Vagina (tissue), 2 donors: Measurements from ENCODE around the gene RPL37.

Experiments used
- POLR2A ChIP-seq, 2 donors: fragments of 450-650 bp; IDR thresholded peaks; one replicate each; pipeline ENCODE4 v1.6.1; 2017; ENCODE audit warnings: antibody characterized with exemption in 2 of 2, mild to moderate bottlenecking in 2 of 2, moderate library complexity in 2 of 2
- POLR2AphosphoS5 ChIP-seq, 2 donors: sonication (generic); formaldehyde crosslinking; IDR thresholded peaks; one replicate each; pipeline ENCODE4 v1.9.0; 2017; ENCODE audit warnings: antibody characterized with exemption in 2 of 2, mild to moderate bottlenecking in 2 of 2, low read depth in 1 of 2; ENCODE audit not compliant: insufficient read depth in 1 of 2
- TF ChIP-seq, protein P1 (sequence below), 3 experiments: fragments of 450-650 bp in 2 of 3; fragments of 200-600 bp in 1 of 3; sonication (generic) in 1 of 3; IDR thresholded peaks; one replicate each; pipeline ENCODE4 v1.5.1; 2017 to 2019; ENCODE audit warnings: antibody characterized with exemption in 3 of 3, mild to moderate bottlenecking in 2 of 3, moderate library complexity in 2 of 3

DNA sequence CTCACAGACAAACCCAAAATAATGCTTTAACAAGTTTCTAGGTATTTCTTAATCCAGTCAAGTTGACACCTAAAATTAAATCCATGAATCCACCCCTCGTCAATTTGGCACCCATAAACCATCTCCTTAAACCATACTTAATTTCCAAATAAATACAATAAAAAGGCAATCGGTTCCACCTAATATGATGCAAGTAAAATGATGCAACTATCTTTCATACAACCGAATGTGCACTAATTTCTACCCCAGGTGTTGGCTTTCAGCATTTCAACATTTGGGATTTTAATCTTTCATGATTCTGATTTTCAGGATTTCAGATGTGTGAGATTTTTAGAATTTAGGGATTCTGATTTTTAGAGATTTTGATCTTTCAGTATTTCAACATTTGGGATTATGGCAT is 54.2 kb downstream of the RPL37 start:
- TF ChIP-seq POLR2AphosphoS5 (IDR thresholded peaks at IDR 0.05; ENCODE audit: insufficient read depth in 1 of 2, low read depth in 1 of 2): no peak
- TF ChIP-seq, protein P1, sequence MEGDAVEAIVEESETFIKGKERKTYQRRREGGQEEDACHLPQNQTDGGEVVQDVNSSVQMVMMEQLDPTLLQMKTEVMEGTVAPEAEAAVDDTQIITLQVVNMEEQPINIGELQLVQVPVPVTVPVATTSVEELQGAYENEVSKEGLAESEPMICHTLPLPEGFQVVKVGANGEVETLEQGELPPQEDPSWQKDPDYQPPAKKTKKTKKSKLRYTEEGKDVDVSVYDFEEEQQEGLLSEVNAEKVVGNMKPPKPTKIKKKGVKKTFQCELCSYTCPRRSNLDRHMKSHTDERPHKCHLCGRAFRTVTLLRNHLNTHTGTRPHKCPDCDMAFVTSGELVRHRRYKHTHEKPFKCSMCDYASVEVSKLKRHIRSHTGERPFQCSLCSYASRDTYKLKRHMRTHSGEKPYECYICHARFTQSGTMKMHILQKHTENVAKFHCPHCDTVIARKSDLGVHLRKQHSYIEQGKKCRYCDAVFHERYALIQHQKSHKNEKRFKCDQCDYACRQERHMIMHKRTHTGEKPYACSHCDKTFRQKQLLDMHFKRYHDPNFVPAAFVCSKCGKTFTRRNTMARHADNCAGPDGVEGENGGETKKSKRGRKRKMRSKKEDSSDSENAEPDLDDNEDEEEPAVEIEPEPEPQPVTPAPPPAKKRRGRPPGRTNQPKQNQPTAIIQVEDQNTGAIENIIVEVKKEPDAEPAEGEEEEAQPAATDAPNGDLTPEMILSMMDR (IDR thresholded peaks at IDR 0.05): no peak
- TF ChIP-seq POLR2A (IDR thresholded peaks at IDR 0.05): no peak
